Measurements from ENCODE around the gene SLC17A8. TPM values are rescaled to one million over a fixed set of nuclear protein-coding genes. Genes with fewer than 3 reads are reported as not detected.

Gene SLC17A8
- total RNA-seq: not detected in 2 replicates

GRCh38 chr12:100356644-100357223 lies at the start of gene SLC17A8:
Gene SLC17A8 (plus strand): TSS chr12:100357074. CDS start chr12:100357392, 318 bp downstream.

Other genes starting within 250 kb of the SLC17A8 start
- 14.0 and 16.8 TPM in 2 replicates for gene BLTP3B, start 214.2 kb upstream of the SLC17A8 start, total RNA-seq
- 14.5 and 24.1 TPM in 2 replicates for gene ACTR6, start 156.3 kb upstream of the SLC17A8 start, total RNA-seq
- gene DEPDC4, start 90.0 kb upstream of the SLC17A8 start, total RNA-seq: 1.5 and 1.7 TPM in 2 replicates
- 35.7 and 37.5 TPM in 2 replicates for gene SCYL2, start 89.9 kb upstream of the SLC17A8 start, total RNA-seq
- 3.6 TPM in 1 of 2 replicates, not detected in the other for gene NR1H4, start 116.8 kb downstream of the SLC17A8 start, total RNA-seq
- gene GAS2L3, start 216.6 kb downstream of the SLC17A8 start, total RNA-seq: 0.64 and 3.1 TPM in 2 replicates

All from tracheal epithelial cell (primary cell).